ENCODE data around the gene CCNY.
A peak's percentile ranks its signal among the peaks of the same experiment; 100 is the strongest.

Gene CCNY

DNA sequence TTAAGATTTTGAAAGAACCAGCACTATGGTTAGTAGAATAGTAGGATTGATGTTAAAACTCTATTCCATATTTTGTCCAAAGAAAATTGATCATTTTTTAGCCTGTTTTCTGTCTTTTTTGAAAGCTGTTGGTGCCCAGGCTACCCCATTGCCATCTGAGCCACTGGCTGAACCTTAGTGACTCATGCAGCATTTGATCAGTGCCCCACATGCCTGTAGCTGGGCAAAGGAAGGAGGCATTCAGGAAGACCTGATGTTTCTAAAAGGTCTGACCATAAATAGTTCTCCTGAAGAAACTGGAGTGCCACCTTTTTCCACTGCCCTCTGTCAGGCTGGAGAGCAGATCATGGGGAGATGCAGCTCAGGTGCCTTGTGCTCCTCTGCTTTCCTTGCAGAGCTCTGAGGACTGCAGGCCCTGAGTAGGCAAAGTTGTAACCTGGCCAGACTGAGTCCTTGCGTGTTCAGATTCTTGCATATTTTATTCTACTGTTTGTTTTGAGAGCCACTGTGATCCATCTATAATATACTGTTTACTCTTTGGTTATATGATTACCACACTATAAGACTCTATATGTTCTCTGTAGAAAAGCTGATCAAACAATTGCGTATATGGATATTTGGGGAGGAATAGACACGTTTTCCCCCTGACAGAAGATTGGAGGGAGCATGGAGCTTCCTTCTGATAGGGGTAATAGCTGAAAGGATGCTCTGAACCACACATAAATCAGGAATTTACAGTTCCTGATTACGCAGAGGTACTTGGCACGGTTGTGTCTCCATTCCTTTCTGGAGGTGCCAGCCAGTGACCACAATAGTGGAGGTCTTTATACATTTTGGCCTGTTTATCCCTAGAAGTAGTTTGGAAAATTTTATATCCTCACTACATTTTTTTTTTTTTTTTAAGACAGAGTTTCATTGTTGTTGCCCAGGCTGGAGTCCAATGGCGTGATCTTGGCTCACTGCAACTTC, 219.9 kb downstream of the CCNY start:
- TF ChIP-seq YY1 (IDR thresholded peaks at IDR 0.05; ENCODE audit: insufficient read depth, insufficient read length) = no peak
- H3K4me3 ChIP-seq (ENCODE audit: insufficient read length, low read depth) = no peak overlapping the region
- no peaks in the 10 kb centered on the region for H3K4me1 ChIP-seq (ENCODE audit: insufficient read depth, insufficient read length)
- no peaks in the 10 kb centered on the region for H3K27me3 ChIP-seq (ENCODE audit: insufficient read depth, insufficient read length)
- no peak overlapping the region for H3K9ac ChIP-seq (ENCODE audit: insufficient read length, low read depth)
- peaks cover 23% of the 10 kb centered on the region for H3K36me3 ChIP-seq (ENCODE audit: insufficient read depth, insufficient read length, low read length)
- no peaks in the 10 kb centered on the region for H3K9me3 ChIP-seq (ENCODE audit: insufficient read depth, low read length)
- no peak for DNase-seq (ENCODE audit: low read depth, low spot score)

DNA sequence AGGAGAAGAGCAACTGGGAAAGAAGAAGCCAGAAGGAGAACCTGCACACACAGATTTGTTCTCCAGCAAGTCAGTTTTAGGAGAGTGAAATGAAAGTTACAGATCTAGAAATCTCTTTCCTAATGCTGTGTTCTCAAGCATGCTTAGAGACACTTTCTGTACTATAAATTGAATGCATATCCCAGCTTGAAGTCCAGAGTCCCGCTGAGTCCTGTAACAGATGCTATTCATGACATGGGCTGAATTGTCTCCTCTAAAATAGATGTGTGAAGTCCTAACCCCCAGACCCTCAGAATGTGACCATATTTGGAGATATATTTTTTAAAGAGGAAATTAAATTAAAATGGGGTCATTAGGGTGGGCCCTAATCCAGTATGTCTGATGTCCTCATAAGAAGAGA, 222.0 kb downstream of the CCNY start:
- H3K9ac ChIP-seq (ENCODE audit: insufficient read length, low read depth) = no peak overlapping the region
- no peaks in the 10 kb centered on the region for H3K27me3 ChIP-seq (ENCODE audit: insufficient read depth, insufficient read length)
- H3K36me3 ChIP-seq (ENCODE audit: insufficient read depth, insufficient read length, low read length) = peaks cover 18% of the 10 kb centered on the region
- TF ChIP-seq YY1 (IDR thresholded peaks at IDR 0.05; ENCODE audit: insufficient read depth, insufficient read length) (no peak), SUZ12 (IDR thresholded peaks at IDR 0.05; ENCODE audit: extremely low read depth, insufficient read depth, insufficient read length) (no peak), ZNF274 (IDR thresholded peaks at IDR 0.05; ENCODE audit: low read depth, low read length) (no peak)
- H3K4me1 ChIP-seq (ENCODE audit: insufficient read depth, insufficient read length) = no peaks in the 10 kb centered on the region
- no peak overlapping the region for H3K4me3 ChIP-seq (ENCODE audit: insufficient read length, low read depth)
- DNase-seq (ENCODE audit: low read depth, low spot score) = no peak
- H3K9me3 ChIP-seq (ENCODE audit: insufficient read depth, low read length) = no peaks in the 10 kb centered on the region

DNA sequence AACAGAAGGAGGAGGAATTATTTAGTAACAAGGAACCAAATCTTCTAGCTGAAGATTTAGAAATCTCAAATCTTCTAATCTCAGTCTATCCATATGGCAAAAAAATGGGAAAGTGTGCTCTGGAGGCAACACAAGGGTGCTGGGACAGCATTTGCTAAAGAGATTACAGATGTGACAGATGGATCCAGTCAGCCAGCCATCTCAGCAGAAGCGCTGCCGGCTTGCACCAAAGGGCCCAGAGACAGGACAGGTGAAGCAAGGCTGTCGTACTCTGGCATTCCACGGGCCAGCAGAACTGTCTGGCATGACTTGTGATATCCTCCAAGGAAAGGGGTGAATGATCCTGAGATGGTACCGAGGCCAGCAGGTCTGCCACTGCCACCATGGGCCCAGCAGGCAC, 223.1 kb downstream of the CCNY start:
- no peak for DNase-seq (ENCODE audit: low read depth, low spot score)
- H3K4me3 ChIP-seq (ENCODE audit: insufficient read length, low read depth) = no peak overlapping the region
- H3K4me1 ChIP-seq (ENCODE audit: insufficient read depth, insufficient read length) = peaks cover under 1% of the 10 kb centered on the region
- peaks cover 12% of the 10 kb centered on the region for H3K36me3 ChIP-seq (ENCODE audit: insufficient read depth, insufficient read length, low read length)
- no peaks in the 10 kb centered on the region for H3K27me3 ChIP-seq (ENCODE audit: insufficient read depth, insufficient read length)
- H3K9me3 ChIP-seq (ENCODE audit: insufficient read depth, low read length) = no peaks in the 10 kb centered on the region
- TF ChIP-seq YY1 (IDR thresholded peaks at IDR 0.05; ENCODE audit: insufficient read depth, insufficient read length) = no peak
- H3K9ac ChIP-seq (ENCODE audit: insufficient read length, low read depth) = no peak overlapping the region

DNA sequence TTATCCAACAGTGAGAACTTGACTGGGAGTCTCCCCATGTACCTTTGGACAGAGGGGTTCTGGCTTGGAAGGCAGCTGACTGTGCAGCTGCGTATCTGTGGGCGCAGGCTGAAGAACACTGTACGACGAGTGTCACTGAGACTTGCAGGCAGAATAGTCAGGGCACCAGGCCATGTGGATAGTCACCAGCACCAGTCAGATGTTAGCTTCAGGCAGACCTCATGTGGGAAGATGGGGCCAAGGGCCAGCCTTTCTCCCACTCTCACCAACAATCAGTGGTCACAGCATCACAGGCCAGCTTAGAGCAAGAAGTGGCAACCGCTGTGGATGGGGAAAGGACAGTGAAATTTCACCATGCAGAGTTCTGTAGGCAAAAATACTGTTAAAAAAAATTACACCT, 225.4 kb downstream of the CCNY start:
- Histone ChIP-seq H3K36me3 (ENCODE audit: insufficient read depth, insufficient read length, low read length) (peaks cover 19% of the 10 kb centered on the region), H3K4me3 (ENCODE audit: insufficient read length, low read depth) (no peak overlapping the region), H3K9me3 (ENCODE audit: insufficient read depth, low read length) (no peaks in the 10 kb centered on the region), H3K27me3 (ENCODE audit: insufficient read depth, insufficient read length) (no peaks in the 10 kb centered on the region), H3K9ac (ENCODE audit: insufficient read length, low read depth) (no peak overlapping the region), H3K4me1 (ENCODE audit: insufficient read depth, insufficient read length) (peaks cover 3% of the 10 kb centered on the region)
- no peak for DNase-seq (ENCODE audit: low read depth, low spot score)
- TF ChIP-seq SUZ12 (IDR thresholded peaks at IDR 0.05; ENCODE audit: extremely low read depth, insufficient read depth, insufficient read length) (no peak), YY1 (IDR thresholded peaks at IDR 0.05; ENCODE audit: insufficient read depth, insufficient read length) (no peak), ZNF274 (IDR thresholded peaks at IDR 0.05; ENCODE audit: low read depth, low read length) (no peak)

DNA sequence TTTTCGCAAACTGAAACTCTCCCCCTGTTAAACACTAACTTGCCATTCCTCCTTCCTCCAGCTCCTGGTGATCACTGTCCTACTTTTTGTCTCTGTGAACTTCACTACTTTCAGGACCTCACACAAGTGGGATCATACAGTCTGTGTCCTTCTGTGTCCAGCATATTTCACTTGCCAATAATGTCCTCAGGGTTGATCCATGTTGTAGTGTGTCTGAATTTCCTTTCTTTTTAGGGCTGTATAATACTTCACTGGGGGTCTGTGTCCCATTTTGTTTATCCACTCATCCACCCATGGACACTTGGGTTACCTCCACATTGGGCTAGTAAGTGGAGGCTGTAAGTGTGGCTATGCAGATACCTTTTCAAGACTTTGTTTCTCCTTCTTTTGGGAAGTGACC, 226.1 kb downstream of the CCNY start:
- Histone ChIP-seq H3K27me3 (ENCODE audit: insufficient read depth, insufficient read length) (no peaks in the 10 kb centered on the region), H3K4me1 (ENCODE audit: insufficient read depth, insufficient read length) (peaks cover 3% of the 10 kb centered on the region), H3K4me3 (ENCODE audit: insufficient read length, low read depth) (no peak overlapping the region), H3K36me3 (ENCODE audit: insufficient read depth, insufficient read length, low read length) (peaks cover 20% of the 10 kb centered on the region), H3K9me3 (ENCODE audit: insufficient read depth, low read length) (no peaks in the 10 kb centered on the region), H3K9ac (ENCODE audit: insufficient read length, low read depth) (no peak overlapping the region)
- DNase-seq (ENCODE audit: low read depth, low spot score) = no peak
- TF ChIP-seq SUZ12 (IDR thresholded peaks at IDR 0.05; ENCODE audit: extremely low read depth, insufficient read depth, insufficient read length) (no peak), YY1 (IDR thresholded peaks at IDR 0.05; ENCODE audit: insufficient read depth, insufficient read length) (no peak), ZNF274 (IDR thresholded peaks at IDR 0.05; ENCODE audit: low read depth, low read length) (no peak)

DNA sequence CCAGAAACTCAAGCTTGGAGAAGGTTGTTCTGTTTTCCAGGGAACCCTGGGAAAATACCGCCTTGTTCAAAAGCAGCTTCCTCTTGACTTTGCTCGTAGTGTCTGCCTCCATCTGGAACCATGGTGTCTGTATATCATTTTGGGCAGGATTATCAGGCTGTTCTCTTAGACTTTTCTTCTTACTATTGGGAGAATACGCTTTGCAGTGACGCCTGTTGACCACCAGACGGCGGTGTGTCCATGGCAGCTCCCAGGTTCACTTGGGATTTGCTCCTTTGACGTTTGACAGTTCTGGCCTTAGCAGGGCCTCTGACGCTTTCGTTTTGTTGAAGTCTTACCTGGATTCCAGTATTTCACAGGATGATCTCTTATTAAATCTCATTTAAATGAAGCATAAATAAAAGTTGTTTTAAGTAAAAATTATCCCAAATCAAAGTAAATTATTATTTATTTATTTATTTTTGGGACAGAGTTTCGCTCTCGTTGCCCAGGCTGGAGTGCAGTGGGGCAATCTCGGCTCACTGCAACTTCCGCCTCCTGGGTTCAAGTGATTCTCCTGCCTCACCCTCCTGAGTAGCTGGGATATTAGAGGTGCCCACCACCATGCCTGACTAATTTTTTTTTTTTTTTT, 227.1 kb downstream of the CCNY start:
- no peaks in the 10 kb centered on the region for H3K9me3 ChIP-seq (ENCODE audit: insufficient read depth, low read length)
- H3K4me3 ChIP-seq (ENCODE audit: insufficient read length, low read depth) = no peak overlapping the region
- H3K36me3 ChIP-seq (ENCODE audit: insufficient read depth, insufficient read length, low read length) = peaks cover 27% of the 10 kb centered on the region
- H3K9ac ChIP-seq (ENCODE audit: insufficient read length, low read depth) = no peak overlapping the region
- H3K27me3 ChIP-seq (ENCODE audit: insufficient read depth, insufficient read length) = no peaks in the 10 kb centered on the region
- DNase-seq (ENCODE audit: low read depth, low spot score) = peak; percentile 42
- TF ChIP-seq ZNF274 (IDR thresholded peaks at IDR 0.05; ENCODE audit: low read depth, low read length) = no peak
- TF ChIP-seq YY1 (IDR thresholded peaks at IDR 0.05; ENCODE audit: insufficient read depth, insufficient read length) = no peak
- no peak for TF ChIP-seq SUZ12 (IDR thresholded peaks at IDR 0.05; ENCODE audit: extremely low read depth, insufficient read depth, insufficient read length)
- H3K4me1 ChIP-seq (ENCODE audit: insufficient read depth, insufficient read length) = peaks cover 3% of the 10 kb centered on the region

DNA sequence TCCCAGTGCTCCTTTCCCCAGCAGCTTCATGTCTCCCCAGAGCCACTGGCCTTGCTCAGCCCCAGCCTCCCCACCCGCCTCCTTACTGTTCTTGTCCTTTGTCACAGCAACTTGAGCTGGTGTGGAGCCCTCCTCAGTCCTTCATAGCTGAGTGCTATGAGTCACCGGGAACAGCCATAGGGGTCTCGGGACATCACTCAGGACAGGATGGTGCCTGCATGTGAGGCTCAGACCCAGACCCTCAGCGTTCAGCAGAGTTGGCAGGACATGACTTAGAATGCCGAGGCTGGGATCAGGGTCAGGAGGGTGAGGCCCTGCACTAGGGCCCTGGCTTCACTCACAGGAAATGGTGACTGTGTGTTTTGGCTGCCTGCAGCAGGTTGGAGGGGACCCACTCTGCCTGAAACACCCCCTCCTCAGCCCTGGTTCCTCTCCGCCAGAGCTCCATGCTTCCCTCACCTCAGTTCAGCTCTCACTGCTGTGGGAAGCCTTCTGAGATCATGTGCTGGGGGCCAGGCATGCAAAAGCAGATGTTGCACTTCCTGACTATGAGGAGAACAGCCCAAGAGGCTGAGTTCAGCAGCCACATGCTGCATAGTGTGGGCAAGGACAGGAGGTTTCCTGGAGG, 228.1 kb downstream of the CCNY start:
- DNase-seq (ENCODE audit: low read depth, low spot score) = no peak
- Histone ChIP-seq H3K9me3 (ENCODE audit: insufficient read depth, low read length) (no peaks in the 10 kb centered on the region), H3K9ac (ENCODE audit: insufficient read length, low read depth) (no peak overlapping the region), H3K36me3 (ENCODE audit: insufficient read depth, insufficient read length, low read length) (peaks cover 33% of the 10 kb centered on the region), H3K4me3 (ENCODE audit: insufficient read length, low read depth) (no peak overlapping the region), H3K27me3 (ENCODE audit: insufficient read depth, insufficient read length) (no peaks in the 10 kb centered on the region), H3K4me1 (ENCODE audit: insufficient read depth, insufficient read length) (peaks cover 3% of the 10 kb centered on the region)
- TF ChIP-seq ZNF274 (IDR thresholded peaks at IDR 0.05; ENCODE audit: low read depth, low read length) (no peak), YY1 (IDR thresholded peaks at IDR 0.05; ENCODE audit: insufficient read depth, insufficient read length) (no peak)
